Tibial nerve (tissue), 3 donors: ENCODE results near the gene PCNX2.

Experiments used
- POLR2A ChIP-seq, 2 donors: fragments of 450-650 bp; IDR thresholded peaks; one replicate each; pipeline ENCODE4 v1.6.1; 2017; ENCODE audit warnings: antibody characterized with exemption in 2 of 2, mild to moderate bottlenecking in 2 of 2, moderate library complexity in 2 of 2
- TF ChIP-seq, protein P1 (sequence below), 5 experiments: fragments of 200-600 bp in 3 of 5; fragments of 450-650 bp in 2 of 5; sonication (generic) in 3 of 5; IDR thresholded peaks; one replicate each; pipeline ENCODE4 v1.5.1; 2016 to 2019; ENCODE audit warnings: antibody characterized with exemption in 5 of 5, mild to moderate bottlenecking in 3 of 5, moderate library complexity in 2 of 5

DNA sequence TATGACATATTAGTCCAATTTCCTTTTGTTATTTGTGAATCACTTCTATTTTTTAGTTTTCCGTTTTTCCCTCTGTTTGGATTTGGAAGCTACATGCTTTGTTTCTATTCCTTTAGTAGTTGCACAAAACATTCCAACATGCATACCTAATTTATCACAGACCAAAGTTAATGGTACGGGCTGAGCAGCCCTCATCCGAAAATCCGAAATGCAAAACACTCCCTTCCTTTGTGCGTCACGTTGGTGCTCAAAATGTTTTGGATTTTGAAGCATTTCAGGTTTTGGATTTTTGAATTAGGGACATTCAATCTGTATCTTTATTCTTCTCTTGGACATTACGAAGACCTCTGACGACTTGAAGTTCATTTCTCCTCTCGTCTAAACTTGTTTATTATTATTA, 124.8 kb downstream of the PCNX2 start:
- no peak for TF ChIP-seq POLR2A (IDR thresholded peaks at IDR 0.05)
- TF ChIP-seq, protein P1, sequence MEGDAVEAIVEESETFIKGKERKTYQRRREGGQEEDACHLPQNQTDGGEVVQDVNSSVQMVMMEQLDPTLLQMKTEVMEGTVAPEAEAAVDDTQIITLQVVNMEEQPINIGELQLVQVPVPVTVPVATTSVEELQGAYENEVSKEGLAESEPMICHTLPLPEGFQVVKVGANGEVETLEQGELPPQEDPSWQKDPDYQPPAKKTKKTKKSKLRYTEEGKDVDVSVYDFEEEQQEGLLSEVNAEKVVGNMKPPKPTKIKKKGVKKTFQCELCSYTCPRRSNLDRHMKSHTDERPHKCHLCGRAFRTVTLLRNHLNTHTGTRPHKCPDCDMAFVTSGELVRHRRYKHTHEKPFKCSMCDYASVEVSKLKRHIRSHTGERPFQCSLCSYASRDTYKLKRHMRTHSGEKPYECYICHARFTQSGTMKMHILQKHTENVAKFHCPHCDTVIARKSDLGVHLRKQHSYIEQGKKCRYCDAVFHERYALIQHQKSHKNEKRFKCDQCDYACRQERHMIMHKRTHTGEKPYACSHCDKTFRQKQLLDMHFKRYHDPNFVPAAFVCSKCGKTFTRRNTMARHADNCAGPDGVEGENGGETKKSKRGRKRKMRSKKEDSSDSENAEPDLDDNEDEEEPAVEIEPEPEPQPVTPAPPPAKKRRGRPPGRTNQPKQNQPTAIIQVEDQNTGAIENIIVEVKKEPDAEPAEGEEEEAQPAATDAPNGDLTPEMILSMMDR (IDR thresholded peaks at IDR 0.05) = no peak
